ENCODE measurements around the gene KCNIP3.
"Not testable (repeated sequence)": the region's sequence is repeated elsewhere in the genome, so short reads cannot be mapped to it uniquely, and the experiment has no call there.

Gene KCNIP3

DNA sequence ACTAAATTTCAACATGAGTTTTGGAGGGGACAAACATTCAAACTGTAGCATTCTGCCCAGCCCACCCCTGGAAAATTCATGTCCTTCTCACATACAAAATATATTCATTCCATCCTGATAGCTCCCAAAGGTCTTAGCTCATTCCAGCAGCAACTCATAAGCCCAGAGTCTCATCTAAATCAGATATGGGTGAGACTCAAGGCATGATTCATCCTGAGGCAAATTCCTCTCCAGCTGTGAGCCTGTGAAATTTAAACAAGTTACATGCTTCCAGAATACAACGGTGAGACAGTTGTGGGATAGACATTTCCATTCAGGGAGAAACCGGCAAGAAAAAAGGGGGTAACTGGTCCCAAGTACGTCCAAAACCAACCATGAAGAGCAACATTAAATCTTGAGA lies 61.9 kb downstream of the KCNIP3 start:
- Mint-ChIP-seq H3K9me3 (no peaks in the 10 kb centered on the region), H3K27me3 (peaks cover 9% of the 10 kb centered on the region), H3K27ac (no peak overlapping the region), H3K4me3 (no peak overlapping the region), H3K36me3 (no peaks in the 10 kb centered on the region), H3K4me1 (no peaks in the 10 kb centered on the region)
- no peak for ATAC-seq

DNA sequence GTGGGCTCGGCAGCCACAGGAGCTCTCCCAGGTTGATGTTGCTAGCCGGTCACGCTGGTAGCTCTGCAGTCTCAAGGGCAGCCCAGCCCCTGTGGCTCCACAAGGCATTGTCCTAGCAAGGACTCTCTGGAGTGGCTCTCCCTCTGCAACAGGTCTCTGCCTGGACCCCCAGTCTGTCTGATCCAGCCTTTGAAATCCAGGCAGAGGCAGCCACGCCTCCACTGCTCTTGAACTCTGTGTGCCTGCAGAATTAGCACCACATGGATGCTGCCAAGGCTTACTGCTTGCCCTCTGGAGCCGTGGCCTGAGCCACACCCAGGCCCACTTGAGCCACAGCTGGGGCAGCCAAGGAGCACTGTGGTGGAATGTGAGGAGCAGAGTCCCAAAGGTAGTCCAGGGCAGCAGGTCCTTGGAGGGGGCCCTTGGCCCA lies 62.4 kb downstream of the KCNIP3 start:
- Mint-ChIP-seq H3K36me3 (no peaks in the 10 kb centered on the region), H3K27me3 (peaks cover 9% of the 10 kb centered on the region), H3K27ac (no peak overlapping the region), H3K4me1 (no peaks in the 10 kb centered on the region), H3K9me3 (no peaks in the 10 kb centered on the region), H3K4me3 (no peak overlapping the region)
- ATAC-seq = no peak

- Mint-ChIP-seq H3K27ac (no peak overlapping the region), H3K4me3 (no peak overlapping the region), H3K9me3 (no peaks in the 10 kb centered on the region), H3K36me3 (no peaks in the 10 kb centered on the region), H3K27me3 (peaks cover 9% of the 10 kb centered on the region), H3K4me1 (no peaks in the 10 kb centered on the region)
- ATAC-seq = no peak
Measured at GRCh38 chr2:95361216-95361980, 64.3 kb downstream of the KCNIP3 start.

- H3K27me3 Mint-ChIP-seq = peaks cover 8% of the 10 kb centered on the region
- H3K36me3 Mint-ChIP-seq = no peaks in the 10 kb centered on the region
Measured at GRCh38 chr2:95362486-95362885, 65.3 kb downstream of the KCNIP3 start.

GRCh38 chr2:95366514-95366913 lies 69.4 kb downstream of the KCNIP3 start:
- H3K4me1 Mint-ChIP-seq = no peaks in the 10 kb centered on the region
- ATAC-seq = no peak
- no peaks in the 10 kb centered on the region for H3K27me3 Mint-ChIP-seq
- no peak overlapping the region for H3K27ac Mint-ChIP-seq
- H3K36me3 Mint-ChIP-seq = no peaks in the 10 kb centered on the region
- peaks cover 2% of the 10 kb centered on the region for H3K9me3 Mint-ChIP-seq
- H3K4me3 Mint-ChIP-seq = no peak overlapping the region

More at GRCh38 chr2:95362486-95362885, 65.3 kb downstream of the KCNIP3 start:
- no peak for ATAC-seq
- H3K9me3 Mint-ChIP-seq = no peaks in the 10 kb centered on the region
- no peak overlapping the region for H3K4me3 Mint-ChIP-seq
- H3K4me1 Mint-ChIP-seq = no peaks in the 10 kb centered on the region
- H3K27ac Mint-ChIP-seq = no peak overlapping the region

DNA sequence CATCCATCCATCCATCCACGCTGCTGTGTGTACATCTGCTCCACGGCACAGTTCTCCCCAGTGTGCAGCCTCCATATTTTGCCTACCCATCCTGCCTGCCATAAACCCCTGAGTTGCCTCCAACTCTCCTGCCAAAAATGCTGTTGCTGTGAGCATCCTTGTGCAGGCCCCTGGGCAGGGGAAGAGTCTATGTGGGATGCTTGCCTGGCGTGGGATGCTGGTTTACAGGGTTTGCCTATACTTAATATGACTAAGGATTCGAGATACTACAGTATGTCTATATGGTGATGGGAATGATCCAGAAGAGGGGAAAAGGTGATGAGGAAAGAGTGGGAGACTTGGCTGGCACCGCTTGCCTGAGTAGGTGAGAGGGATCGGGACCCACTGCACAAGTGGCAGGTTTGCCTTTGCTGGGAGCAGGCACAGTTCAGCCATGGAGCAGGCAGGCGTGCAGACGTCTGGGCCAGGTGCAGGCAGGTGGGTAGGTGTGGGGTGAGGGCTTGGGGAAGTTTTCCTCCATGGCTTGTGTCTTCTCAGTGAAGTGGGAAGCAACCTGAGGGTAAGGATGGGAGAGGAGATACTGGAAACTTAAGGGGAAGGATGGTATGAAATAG lies 75.2 kb downstream of the KCNIP3 start:
- H3K36me3 Mint-ChIP-seq = no peaks in the 10 kb centered on the region
- H3K9me3 Mint-ChIP-seq = peaks cover 7% of the 10 kb centered on the region
- no peaks in the 10 kb centered on the region for H3K4me1 Mint-ChIP-seq
- H3K4me3 Mint-ChIP-seq = no peak overlapping the region
- peaks cover 35% of the 10 kb centered on the region for H3K27me3 Mint-ChIP-seq
- no peak overlapping the region for H3K27ac Mint-ChIP-seq
- ATAC-seq = no peak

GRCh38 chr2:95372845-95373244 lies 75.7 kb downstream of the KCNIP3 start:
- Mint-ChIP-seq H3K27ac (no peak overlapping the region), H3K36me3 (no peaks in the 10 kb centered on the region)

GRCh38 chr2:95374029-95374428 lies 76.9 kb downstream of the KCNIP3 start:
- no peak overlapping the region for H3K27ac Mint-ChIP-seq
- peaks cover 7% of the 10 kb centered on the region for H3K9me3 Mint-ChIP-seq
- H3K27me3 Mint-ChIP-seq = peaks cover 40% of the 10 kb centered on the region
- H3K36me3 Mint-ChIP-seq = no peaks in the 10 kb centered on the region
- H3K4me3 Mint-ChIP-seq = no peak overlapping the region
- H3K4me1 Mint-ChIP-seq = no peaks in the 10 kb centered on the region
- no peak for ATAC-seq

More at GRCh38 chr2:95372845-95373244, 75.7 kb downstream of the KCNIP3 start:
- Mint-ChIP-seq H3K4me1 (no peaks in the 10 kb centered on the region), H3K9me3 (peaks cover 7% of the 10 kb centered on the region), H3K27me3 (peaks cover 39% of the 10 kb centered on the region), H3K4me3 (no peak overlapping the region)
- ATAC-seq = no peak

DNA sequence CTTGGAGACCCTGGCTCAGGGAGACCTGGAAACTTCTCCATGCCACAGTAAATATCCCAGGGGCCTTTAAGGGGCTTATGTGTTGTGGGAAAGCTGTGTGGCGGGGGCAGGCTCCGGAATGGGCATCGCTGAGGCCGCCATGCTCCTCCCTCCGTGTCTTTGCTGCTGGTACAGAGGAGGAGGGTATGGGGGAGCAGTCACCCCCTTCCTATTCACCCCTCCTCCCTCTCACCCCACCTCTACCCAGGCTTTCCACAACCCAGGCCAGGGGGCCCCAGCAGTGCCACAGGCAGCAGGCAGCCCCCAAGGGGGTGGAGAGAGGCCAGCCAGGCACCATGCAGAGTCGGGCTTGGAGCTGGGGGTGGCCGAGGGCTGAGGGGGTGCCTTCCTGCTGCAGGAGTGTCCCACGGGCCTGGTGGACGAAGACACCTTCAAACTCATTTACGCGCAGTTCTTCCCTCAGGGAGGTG lies 77.3 kb downstream of the KCNIP3 start:
- Mint-ChIP-seq H3K27ac (no peak overlapping the region), H3K36me3 (no peaks in the 10 kb centered on the region), H3K4me1 (peaks cover 2% of the 10 kb centered on the region), H3K27me3 (peaks cover 45% of the 10 kb centered on the region), H3K4me3 (no peak overlapping the region), H3K9me3 (peaks cover 7% of the 10 kb centered on the region)
- ATAC-seq = no peak

DNA sequence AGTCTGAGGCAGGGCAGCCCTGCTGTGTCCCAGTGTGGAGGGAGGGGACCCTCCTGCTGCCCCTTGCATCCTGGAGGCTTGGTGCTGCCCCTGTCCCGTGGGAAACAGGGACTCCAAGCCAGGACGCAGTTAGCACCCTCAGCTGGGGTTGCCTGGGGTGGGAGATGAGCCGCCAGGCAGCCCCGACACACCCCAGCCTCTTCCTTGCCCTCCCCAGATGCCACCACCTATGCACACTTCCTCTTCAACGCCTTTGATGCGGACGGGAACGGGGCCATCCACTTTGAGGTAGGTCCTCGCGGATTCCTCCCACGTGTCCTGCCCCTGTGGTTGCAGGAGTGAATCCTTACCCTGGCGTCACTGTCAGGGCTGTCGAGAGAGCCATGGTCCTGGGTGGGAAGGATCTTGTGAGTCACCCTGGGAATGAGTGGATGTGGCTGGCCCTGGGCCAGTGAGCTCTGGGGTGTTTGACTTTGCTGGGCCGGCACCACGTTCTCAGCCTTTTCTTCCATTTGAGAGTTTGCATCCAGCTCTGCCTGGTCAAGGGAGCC lies 77.8 kb downstream of the KCNIP3 start:
- peaks cover 50% of the 10 kb centered on the region for H3K27me3 Mint-ChIP-seq
- H3K4me1 Mint-ChIP-seq = peaks cover 7% of the 10 kb centered on the region
- H3K27ac Mint-ChIP-seq = no peak overlapping the region
- peaks cover 7% of the 10 kb centered on the region for H3K9me3 Mint-ChIP-seq
- H3K36me3 Mint-ChIP-seq = no peaks in the 10 kb centered on the region
- no peak overlapping the region for H3K4me3 Mint-ChIP-seq
- no peak for ATAC-seq

GRCh38 chr2:95375532-95376150 lies 78.5 kb downstream of the KCNIP3 start:
- Mint-ChIP-seq H3K4me1 (peaks cover 9% of the 10 kb centered on the region), H3K9me3 (peaks cover 7% of the 10 kb centered on the region), H3K36me3 (no peaks in the 10 kb centered on the region), H3K27ac (no peak overlapping the region), H3K4me3 (no peak overlapping the region), H3K27me3 (peaks cover 56% of the 10 kb centered on the region)
- ATAC-seq = no peak

GRCh38 chr2:95376311-95377215 lies 79.4 kb downstream of the KCNIP3 start:
- ATAC-seq = no peak
- Mint-ChIP-seq H3K4me3 (no peak overlapping the region), H3K4me1 (peaks cover 9% of the 10 kb centered on the region), H3K27ac (no peak overlapping the region), H3K27me3 (peaks cover 62% of the 10 kb centered on the region), H3K9me3 (peaks cover 4% of the 10 kb centered on the region), H3K36me3 (no peaks in the 10 kb centered on the region)

GRCh38 chr2:95377216-95378123 lies 80.3 kb downstream of the KCNIP3 start:
- ATAC-seq = no peak
- H3K4me3 Mint-ChIP-seq = no peak overlapping the region
- peaks cover 60% of the 10 kb centered on the region for H3K27me3 Mint-ChIP-seq
- H3K36me3 Mint-ChIP-seq = no peaks in the 10 kb centered on the region
- H3K27ac Mint-ChIP-seq = no peak overlapping the region
- no peaks in the 10 kb centered on the region for H3K9me3 Mint-ChIP-seq
- peaks cover 9% of the 10 kb centered on the region for H3K4me1 Mint-ChIP-seq

DNA sequence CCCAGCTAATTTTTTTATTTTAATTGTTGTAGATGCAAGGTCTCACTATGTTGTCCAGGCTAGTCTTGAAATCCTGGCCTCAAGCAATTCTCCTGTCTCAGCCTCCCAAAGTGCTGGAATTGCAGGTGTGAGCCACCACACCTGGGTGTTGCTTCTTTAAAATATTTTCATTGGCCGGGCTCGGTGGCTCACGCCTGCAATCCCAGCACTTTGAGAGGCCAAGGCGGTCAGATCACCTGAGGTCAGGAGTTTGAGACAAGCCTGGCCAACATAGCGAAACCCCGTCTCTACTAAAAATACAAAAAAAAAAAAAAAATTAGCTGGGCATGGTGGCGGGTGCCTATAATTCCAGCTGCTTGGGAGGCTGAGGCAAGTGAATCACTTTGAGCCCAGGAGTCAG lies 81.1 kb downstream of the KCNIP3 start:
- not testable (repeated sequence) for H3K4me3 Mint-ChIP-seq, H3K9me3 Mint-ChIP-seq, H3K27ac Mint-ChIP-seq, H3K4me1 Mint-ChIP-seq, H3K36me3 Mint-ChIP-seq, ATAC-seq
- H3K27me3 Mint-ChIP-seq = peaks cover 55% of the 10 kb centered on the region
